Measurements from ENCODE around the gene AFF3.

The AFF3 gene

GRCh38 chr2:99771681-99772333 is 370.6 kb downstream of the AFF3 start:
- H3K18ac ChIP-seq (ENCODE audit: low read depth in 1 of 2, low read length in 2 of 2): peak overlapping the region in 1 of 2 experiments; percentile 55
- H4K91ac ChIP-seq (ENCODE audit: low read length): no peak overlapping the region
- H4K8ac ChIP-seq (ENCODE audit: low read length): no peak overlapping the region
- H3K23ac ChIP-seq (ENCODE audit: low read length in 2 of 2): no peak overlapping the region
- H3K36me3 ChIP-seq (ENCODE audit: control insufficient read depth in 1 of 2, insufficient read depth in 2 of 2, low read depth in 1 of 2, low read length in 2 of 2): peaks cover 0 to 10% of the 10 kb centered on the region in 2 experiments
- H2BK12ac ChIP-seq (ENCODE audit: low read length in 2 of 2): no peak overlapping the region
- H3K79me1 ChIP-seq (replicated peaks; ENCODE audit: low read length, poor library complexity, severe bottlenecking): peaks cover 28% of the 10 kb centered on the region
- peaks cover 0 to 8% of the 10 kb centered on the region in 2 experiments for H3K27me3 ChIP-seq (ENCODE audit: control insufficient read depth in 1 of 2, insufficient read depth in 1 of 2, low read length in 2 of 2)
- no peaks in the 10 kb centered on the region for H3K9me3 ChIP-seq (ENCODE audit: control insufficient read depth, low read length)
- H3K4me3 ChIP-seq (ENCODE audit: insufficient read depth in 1 of 2, low read depth in 1 of 2, low read length in 2 of 2): no peak overlapping the region
- no peak overlapping the region for H2BK5ac ChIP-seq (ENCODE audit: low read depth, low read length, poor library complexity, severe bottlenecking)
- no peak overlapping the region for H2BK120ac ChIP-seq (ENCODE audit: low read depth, low read length)
- no peak overlapping the region for H3K4me2 ChIP-seq (ENCODE audit: low read length, poor library complexity, severe bottlenecking)
- H2AFZ ChIP-seq (ENCODE audit: low read depth, low read length): no peak overlapping the region
- peaks cover 3% of the 10 kb centered on the region for H3K4me1 ChIP-seq (ENCODE audit: control insufficient read depth, insufficient read depth, low read depth, low read length)
- no peak overlapping the region for H3K14ac ChIP-seq (ENCODE audit: low read length in 2 of 2)
- H3K27ac ChIP-seq (ENCODE audit: low read length, poor library complexity, severe bottlenecking): no peak overlapping the region
- H2BK15ac ChIP-seq (ENCODE audit: low read depth, poor library complexity, severe bottlenecking): peak overlapping the region; percentile 78
- no peak overlapping the region for H3K9ac ChIP-seq (ENCODE audit: low read length)
- peak overlapping the region in 1 of 2 experiments; percentile 3 for H3K4ac ChIP-seq (ENCODE audit: low read depth in 1 of 2, low read length in 2 of 2)
- 98% methylated on average over 12 of the region's 13 CpGs for WGBS
- H2AK5ac ChIP-seq (ENCODE audit: low read length, severe bottlenecking): no peak overlapping the region
- no peak for DNase-seq

- Histone ChIP-seq H3K4ac (ENCODE audit: low read depth in 1 of 2, low read length in 2 of 2) (no peak overlapping the region), H3K4me3 (ENCODE audit: insufficient read depth in 1 of 2, low read depth in 1 of 2, low read length in 2 of 2) (no peak overlapping the region), H3K23ac (ENCODE audit: low read length in 2 of 2) (no peak overlapping the region), H3K4me1 (ENCODE audit: control insufficient read depth, insufficient read depth, low read depth, low read length) (peaks cover 3% of the 10 kb centered on the region), H3K9ac (ENCODE audit: low read length) (no peak overlapping the region), H4K8ac (ENCODE audit: low read length) (no peak overlapping the region), H4K91ac (ENCODE audit: low read length) (no peak overlapping the region), H2BK15ac (ENCODE audit: low read depth, poor library complexity, severe bottlenecking) (no peak overlapping the region), H3K4me2 (ENCODE audit: low read length, poor library complexity, severe bottlenecking) (no peak overlapping the region), H2AK5ac (ENCODE audit: low read length, severe bottlenecking) (no peak overlapping the region), H3K27ac (ENCODE audit: low read length, poor library complexity, severe bottlenecking) (no peak overlapping the region), H2BK5ac (ENCODE audit: low read depth, low read length, poor library complexity, severe bottlenecking) (no peak overlapping the region), H2AFZ (ENCODE audit: low read depth, low read length) (no peak overlapping the region), H3K79me1 (replicated peaks; ENCODE audit: low read length, poor library complexity, severe bottlenecking) (peaks cover 29% of the 10 kb centered on the region), H3K18ac (ENCODE audit: low read depth in 1 of 2, low read length in 2 of 2) (no peak overlapping the region), H3K14ac (ENCODE audit: low read length in 2 of 2) (no peak overlapping the region), H3K36me3 (ENCODE audit: control insufficient read depth in 1 of 2, insufficient read depth in 2 of 2, low read depth in 1 of 2, low read length in 2 of 2) (peaks cover 0 to 10% of the 10 kb centered on the region in 2 experiments), H3K9me3 (ENCODE audit: control insufficient read depth, low read length) (no peaks in the 10 kb centered on the region), H2BK12ac (ENCODE audit: low read length in 2 of 2) (no peak overlapping the region), H3K27me3 (ENCODE audit: control insufficient read depth in 1 of 2, insufficient read depth in 1 of 2, low read length in 2 of 2) (peaks cover 0 to 17% of the 10 kb centered on the region in 2 experiments), H2BK120ac (ENCODE audit: low read depth, low read length) (no peak overlapping the region)
- WGBS: 44% methylated on average over 2 of the region's 2 CpGs
- no peak for DNase-seq
Measured at GRCh38 chr2:99770876-99771275, 371.5 kb downstream of the AFF3 start.

DNA sequence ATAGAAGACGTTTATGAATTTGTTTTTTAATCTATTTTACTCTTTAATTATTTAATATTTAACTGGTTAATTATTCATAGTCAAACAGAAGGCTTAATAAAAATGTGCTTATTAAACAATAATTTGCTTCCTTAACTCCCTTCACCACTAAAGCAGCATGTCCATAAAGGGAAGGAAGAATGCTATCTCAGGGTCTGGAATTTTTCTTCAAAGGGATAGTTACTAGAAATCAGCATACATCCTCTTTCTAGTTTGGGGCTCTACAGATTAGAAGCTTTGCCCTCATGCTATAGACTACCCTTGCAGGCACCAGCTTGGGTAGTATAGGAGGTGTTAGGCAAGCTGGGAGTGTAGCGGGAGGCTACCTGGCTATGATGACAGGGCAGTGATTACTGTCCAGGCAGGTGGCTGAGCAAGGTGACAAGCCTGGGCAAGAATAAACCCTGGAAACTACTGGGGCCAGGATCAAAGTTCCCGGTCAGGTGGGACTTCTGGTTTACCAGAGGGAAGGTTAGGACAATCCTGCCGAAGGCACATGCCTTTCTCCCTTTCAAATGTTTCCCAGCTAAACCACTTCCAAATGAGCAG is 376.6 kb downstream of the AFF3 start:
- no peak overlapping the region for H3K9ac ChIP-seq (ENCODE audit: low read length)
- no peak overlapping the region for H2BK120ac ChIP-seq (ENCODE audit: low read depth, low read length)
- no peak overlapping the region for H3K4ac ChIP-seq (ENCODE audit: low read depth in 1 of 2, low read length in 2 of 2)
- no peak overlapping the region for H2BK12ac ChIP-seq (ENCODE audit: low read length in 2 of 2)
- H3K4me1 ChIP-seq (ENCODE audit: control insufficient read depth, insufficient read depth, low read depth, low read length): no peaks in the 10 kb centered on the region
- H2BK15ac ChIP-seq (ENCODE audit: low read depth, poor library complexity, severe bottlenecking): no peak overlapping the region
- H3K27me3 ChIP-seq (ENCODE audit: control insufficient read depth in 1 of 2, insufficient read depth in 1 of 2, low read length in 2 of 2): peaks cover 0 to 19% of the 10 kb centered on the region in 2 experiments
- H4K91ac ChIP-seq (ENCODE audit: low read length): no peak overlapping the region
- H3K4me3 ChIP-seq (ENCODE audit: insufficient read depth in 1 of 2, low read depth in 1 of 2, low read length in 2 of 2): no peak overlapping the region
- H3K79me1 ChIP-seq (replicated peaks; ENCODE audit: low read length, poor library complexity, severe bottlenecking): peaks cover 42% of the 10 kb centered on the region
- no peak overlapping the region for H3K23ac ChIP-seq (ENCODE audit: low read length in 2 of 2)
- H4K8ac ChIP-seq (ENCODE audit: low read length): no peak overlapping the region
- DNase-seq: no peak
- H2BK5ac ChIP-seq (ENCODE audit: low read depth, low read length, poor library complexity, severe bottlenecking): no peak overlapping the region
- H3K27ac ChIP-seq (ENCODE audit: low read length, poor library complexity, severe bottlenecking): no peak overlapping the region
- H3K18ac ChIP-seq (ENCODE audit: low read depth in 1 of 2, low read length in 2 of 2): no peak overlapping the region
- WGBS: 94% methylated on average over 3 of the region's 4 CpGs
- no peaks in the 10 kb centered on the region for H3K9me3 ChIP-seq (ENCODE audit: control insufficient read depth, low read length)
- no peak overlapping the region for H3K14ac ChIP-seq (ENCODE audit: low read length in 2 of 2)
- no peak overlapping the region for H3K4me2 ChIP-seq (ENCODE audit: low read length, poor library complexity, severe bottlenecking)
- peaks cover 0 to 10% of the 10 kb centered on the region in 2 experiments for H3K36me3 ChIP-seq (ENCODE audit: control insufficient read depth in 1 of 2, insufficient read depth in 2 of 2, low read depth in 1 of 2, low read length in 2 of 2)
- peak overlapping the region; percentile 10 for H2AK5ac ChIP-seq (ENCODE audit: low read length, severe bottlenecking)
- H2AFZ ChIP-seq (ENCODE audit: low read depth, low read length): no peak overlapping the region

DNA sequence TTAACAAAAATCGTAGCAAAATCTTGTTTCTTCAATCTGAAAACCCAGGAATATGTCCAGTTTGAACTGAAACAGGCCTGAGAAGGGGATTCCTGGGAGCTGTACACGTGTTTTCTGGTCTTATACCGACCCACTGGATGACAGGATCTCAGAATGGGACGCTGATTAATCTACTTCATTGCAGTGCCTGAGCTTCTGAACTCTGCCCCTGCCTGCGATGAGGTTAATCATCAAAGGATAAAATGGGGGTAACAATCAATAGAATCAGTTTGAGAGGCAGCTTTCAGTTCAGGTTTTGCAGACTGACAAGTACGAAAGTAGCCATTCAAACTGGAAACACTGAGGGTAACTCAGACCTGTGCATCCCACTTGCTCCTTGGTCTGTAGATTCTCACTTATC is 378.6 kb downstream of the AFF3 start:
- peaks cover 27% of the 10 kb centered on the region for H3K79me1 ChIP-seq (replicated peaks; ENCODE audit: low read length, poor library complexity, severe bottlenecking)
- no peaks in the 10 kb centered on the region for H3K9me3 ChIP-seq (ENCODE audit: control insufficient read depth, low read length)
- H3K4ac ChIP-seq (ENCODE audit: low read depth in 1 of 2, low read length in 2 of 2): no peak overlapping the region
- H4K91ac ChIP-seq (ENCODE audit: low read length): no peak overlapping the region
- DNase-seq: no peak
- H2BK15ac ChIP-seq (ENCODE audit: low read depth, poor library complexity, severe bottlenecking): no peak overlapping the region
- H2AFZ ChIP-seq (ENCODE audit: low read depth, low read length): no peak overlapping the region
- H3K4me3 ChIP-seq (ENCODE audit: insufficient read depth in 1 of 2, low read depth in 1 of 2, low read length in 2 of 2): no peak overlapping the region
- no peak overlapping the region for H4K8ac ChIP-seq (ENCODE audit: low read length)
- H3K36me3 ChIP-seq (ENCODE audit: control insufficient read depth in 1 of 2, insufficient read depth in 2 of 2, low read depth in 1 of 2, low read length in 2 of 2): no peaks in the 10 kb centered on the region
- H3K9ac ChIP-seq (ENCODE audit: low read length): no peak overlapping the region
- peaks cover 0 to 19% of the 10 kb centered on the region in 2 experiments for H3K27me3 ChIP-seq (ENCODE audit: control insufficient read depth in 1 of 2, insufficient read depth in 1 of 2, low read length in 2 of 2)
- WGBS: 96% methylated on average over 6 of the region's 6 CpGs
- H3K18ac ChIP-seq (ENCODE audit: low read depth in 1 of 2, low read length in 2 of 2): no peak overlapping the region
- no peak overlapping the region for H2AK5ac ChIP-seq (ENCODE audit: low read length, severe bottlenecking)
- no peak overlapping the region for H3K14ac ChIP-seq (ENCODE audit: low read length in 2 of 2)
- H2BK120ac ChIP-seq (ENCODE audit: low read depth, low read length): no peak overlapping the region
- H3K4me2 ChIP-seq (ENCODE audit: low read length, poor library complexity, severe bottlenecking): no peak overlapping the region
- no peak overlapping the region for H3K27ac ChIP-seq (ENCODE audit: low read length, poor library complexity, severe bottlenecking)
- H2BK12ac ChIP-seq (ENCODE audit: low read length in 2 of 2): no peak overlapping the region
- H3K23ac ChIP-seq (ENCODE audit: low read length in 2 of 2): no peak overlapping the region
- H2BK5ac ChIP-seq (ENCODE audit: low read depth, low read length, poor library complexity, severe bottlenecking): no peak overlapping the region
- no peaks in the 10 kb centered on the region for H3K4me1 ChIP-seq (ENCODE audit: control insufficient read depth, insufficient read depth, low read depth, low read length)

Measured in mesenchymal stem cell (in vitro differentiated cells and primary cell).